ENCODE data around the gene ARL3.

ARL3 gene

DNA sequence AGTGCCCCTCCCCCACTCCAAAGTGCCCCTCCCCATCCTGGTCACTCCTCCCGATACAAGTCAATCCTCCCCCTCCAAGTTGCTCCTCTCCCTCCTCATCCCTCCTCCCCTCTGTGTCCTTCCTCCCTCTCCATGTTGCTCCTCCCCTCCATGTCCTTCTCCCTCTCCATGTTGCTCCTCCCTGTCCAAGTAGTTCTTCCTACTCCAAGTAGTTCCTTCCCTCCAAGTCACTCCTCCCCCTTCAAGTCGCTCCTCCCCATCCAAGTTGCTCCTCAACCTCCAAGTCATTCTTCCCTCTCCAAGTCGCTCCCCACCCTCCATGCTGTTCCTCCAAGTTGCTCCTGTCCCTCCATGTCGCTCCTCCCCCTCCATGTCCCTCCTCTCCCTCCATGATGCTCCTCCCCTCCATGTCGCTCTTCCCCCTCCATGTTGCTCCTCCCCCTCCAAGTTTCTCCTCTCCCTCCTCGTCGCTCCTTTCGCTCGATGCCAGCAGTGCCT lies 20.9 kb upstream of the ARL3 start:
- DNase-seq (ENCODE audit: low spot score) = no peak
- TF ChIP-seq, protein P1, sequence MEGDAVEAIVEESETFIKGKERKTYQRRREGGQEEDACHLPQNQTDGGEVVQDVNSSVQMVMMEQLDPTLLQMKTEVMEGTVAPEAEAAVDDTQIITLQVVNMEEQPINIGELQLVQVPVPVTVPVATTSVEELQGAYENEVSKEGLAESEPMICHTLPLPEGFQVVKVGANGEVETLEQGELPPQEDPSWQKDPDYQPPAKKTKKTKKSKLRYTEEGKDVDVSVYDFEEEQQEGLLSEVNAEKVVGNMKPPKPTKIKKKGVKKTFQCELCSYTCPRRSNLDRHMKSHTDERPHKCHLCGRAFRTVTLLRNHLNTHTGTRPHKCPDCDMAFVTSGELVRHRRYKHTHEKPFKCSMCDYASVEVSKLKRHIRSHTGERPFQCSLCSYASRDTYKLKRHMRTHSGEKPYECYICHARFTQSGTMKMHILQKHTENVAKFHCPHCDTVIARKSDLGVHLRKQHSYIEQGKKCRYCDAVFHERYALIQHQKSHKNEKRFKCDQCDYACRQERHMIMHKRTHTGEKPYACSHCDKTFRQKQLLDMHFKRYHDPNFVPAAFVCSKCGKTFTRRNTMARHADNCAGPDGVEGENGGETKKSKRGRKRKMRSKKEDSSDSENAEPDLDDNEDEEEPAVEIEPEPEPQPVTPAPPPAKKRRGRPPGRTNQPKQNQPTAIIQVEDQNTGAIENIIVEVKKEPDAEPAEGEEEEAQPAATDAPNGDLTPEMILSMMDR (IDR thresholded peaks at IDR 0.05; ENCODE audit: borderline replicate concordance, control extremely low read depth, extremely low read depth, insufficient read depth, missing control alignments) = no peak
- in situ Hi-C loops (cut with MboI; ENCODE audit: low sequenced_read_pairs, unreplicated experiment) = no loop called here

DNA sequence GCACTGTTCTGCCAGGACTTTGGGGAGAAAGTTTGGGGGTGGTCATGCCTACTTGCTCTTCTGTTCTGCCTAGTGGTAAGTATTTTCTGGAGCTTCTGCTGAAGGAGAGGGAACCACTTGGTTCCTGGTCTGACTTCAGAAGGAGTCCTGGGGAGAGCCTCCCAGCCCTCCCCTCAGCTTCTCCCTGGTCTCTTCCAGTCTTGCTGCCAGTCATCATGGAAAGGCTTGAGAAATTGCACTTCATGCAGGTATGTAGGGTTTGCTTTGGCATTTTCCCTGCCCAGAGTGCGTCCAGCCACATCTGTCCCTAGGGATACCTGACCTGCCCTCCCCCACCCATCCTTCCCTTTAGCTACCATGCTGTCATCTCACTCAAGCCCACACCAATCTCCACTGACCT lies 18.5 kb upstream of the ARL3 start:
- in situ Hi-C loops (cut with MboI; ENCODE audit: low sequenced_read_pairs, unreplicated experiment) = no loop called here
- TF ChIP-seq, protein P1 (IDR thresholded peaks at IDR 0.05; ENCODE audit: borderline replicate concordance, control extremely low read depth, extremely low read depth, insufficient read depth, missing control alignments) = no peak
- DNase-seq (ENCODE audit: low spot score) = no peak

DNA sequence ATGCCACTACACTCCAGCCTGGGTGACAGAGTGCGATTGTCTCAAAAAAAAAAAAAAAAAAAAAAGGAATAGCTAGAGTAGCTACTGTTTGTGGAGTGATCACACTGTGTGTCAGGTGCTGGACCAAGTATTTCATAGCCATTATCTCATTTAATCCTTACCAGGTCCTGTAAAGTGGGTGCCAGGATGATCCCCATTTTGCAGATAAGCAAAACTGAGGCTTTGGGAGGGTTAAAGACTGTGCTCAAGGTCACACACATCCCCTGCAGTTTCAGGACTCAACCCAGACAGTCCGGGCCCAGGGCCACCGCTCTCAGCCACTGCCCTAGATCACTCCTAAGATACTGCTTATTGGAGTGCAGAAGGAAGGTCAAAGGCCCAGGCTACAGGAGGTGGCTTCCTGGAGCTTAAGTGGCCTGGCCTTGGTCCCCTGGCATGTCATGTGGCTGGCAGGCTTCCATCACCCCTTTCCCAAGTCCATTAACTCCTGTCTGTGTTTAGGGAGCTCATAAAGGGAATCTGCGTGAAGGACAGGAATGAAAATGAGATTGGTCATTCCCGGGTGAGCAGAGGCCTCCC lies 17.1 kb upstream of the ARL3 start:
- TF ChIP-seq, protein P1 (IDR thresholded peaks at IDR 0.05; ENCODE audit: borderline replicate concordance, control extremely low read depth, extremely low read depth, insufficient read depth, missing control alignments) = no peak
- no peak for DNase-seq (ENCODE audit: low spot score)
- in situ Hi-C loops (cut with MboI; ENCODE audit: low sequenced_read_pairs, unreplicated experiment) = no loop called here

DNA sequence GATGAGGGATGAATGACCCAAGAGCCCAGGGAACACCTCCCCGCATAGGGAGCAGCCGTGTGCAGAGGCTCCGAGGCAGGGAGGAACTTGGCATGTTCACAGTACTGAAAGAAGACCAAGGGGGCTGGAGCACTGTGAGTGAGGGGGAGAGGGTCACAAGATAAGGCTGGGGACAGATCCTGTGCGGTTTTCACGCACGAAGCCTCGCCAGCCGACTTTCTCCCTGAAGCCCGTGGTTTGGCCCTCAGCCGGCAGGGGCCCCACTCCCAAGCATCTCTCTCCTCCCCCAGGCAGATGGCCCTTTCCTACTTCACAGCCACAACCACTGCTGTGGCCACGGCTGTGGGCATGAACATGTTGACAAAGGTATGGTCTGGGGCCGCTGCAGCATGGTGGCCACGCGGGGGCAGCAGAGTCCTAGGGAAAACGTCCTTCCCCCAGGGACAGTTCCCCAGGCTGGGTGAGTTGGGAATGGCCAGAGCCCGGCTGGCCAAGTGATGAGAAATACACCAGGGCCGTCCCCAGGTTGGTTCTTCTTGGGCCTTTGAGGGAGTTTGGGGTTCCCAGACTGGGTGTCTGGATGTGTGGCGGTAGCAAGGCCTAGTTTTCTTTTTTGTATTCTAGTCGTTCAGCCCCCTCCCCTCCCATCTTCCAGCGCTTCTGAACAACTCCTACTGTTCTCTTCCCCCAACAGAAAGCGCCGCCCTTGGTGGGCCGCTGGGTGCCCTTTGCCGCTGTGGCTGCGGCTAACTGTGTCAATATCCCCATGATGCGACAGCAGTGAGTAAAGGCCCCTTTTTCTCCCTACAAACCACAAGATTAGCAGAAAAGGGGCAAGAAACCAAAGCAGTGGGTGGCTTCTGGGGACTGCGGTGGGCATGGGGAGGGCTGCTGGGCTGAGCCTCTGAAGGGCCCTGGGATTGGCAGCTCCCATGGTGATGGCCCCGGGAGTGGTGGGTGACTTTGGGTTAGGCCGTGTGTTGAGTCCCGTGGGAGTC lies 15.1 kb upstream of the ARL3 start:
- in situ Hi-C loops (cut with MboI; ENCODE audit: low sequenced_read_pairs, unreplicated experiment) = loop anchor here (10.0 kb wide), 1 partner anchor 175 kb away; no protein-coding TSS in a partner anchor
- peak; percentile 81 for DNase-seq (ENCODE audit: low spot score)
- TF ChIP-seq, protein P1 (IDR thresholded peaks at IDR 0.05; ENCODE audit: borderline replicate concordance, control extremely low read depth, extremely low read depth, insufficient read depth, missing control alignments) = peak; percentile 92

DNA sequence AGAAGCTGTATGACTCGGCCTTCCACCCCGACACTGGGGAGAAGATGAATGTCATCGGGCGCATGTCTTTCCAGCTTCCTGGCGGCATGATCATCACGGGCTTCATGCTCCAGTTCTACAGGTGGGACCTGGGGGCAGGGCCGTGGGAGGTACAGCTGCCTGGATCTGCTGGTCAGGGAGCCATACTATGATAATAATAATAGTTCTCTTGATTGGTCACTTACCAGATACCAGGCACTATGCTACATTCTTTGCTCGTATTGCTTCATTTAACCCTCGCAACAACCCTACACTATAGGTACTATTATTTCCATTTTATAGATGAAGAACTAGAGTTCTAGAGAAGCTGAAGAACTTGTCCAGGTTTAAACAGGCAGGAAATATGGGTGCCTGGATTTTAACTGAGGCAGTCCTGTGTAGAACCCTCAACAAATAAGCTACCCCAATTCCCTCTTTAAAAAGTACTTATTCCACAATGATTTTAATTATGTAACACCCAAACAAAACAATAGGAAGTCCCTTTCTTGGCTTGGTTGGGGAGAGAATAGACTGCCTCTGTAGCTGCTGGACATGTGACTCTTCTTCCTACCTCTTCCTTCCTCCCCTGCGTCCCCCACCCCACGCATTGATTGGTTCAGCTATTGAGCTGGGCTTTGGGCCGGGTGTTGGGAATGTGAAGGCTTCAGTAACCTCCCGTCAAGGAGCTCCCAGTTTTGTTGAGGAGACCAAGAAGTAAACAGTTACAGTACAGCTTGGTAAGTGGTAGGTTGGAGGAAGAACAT lies 13.0 kb upstream of the ARL3 start:
- in situ Hi-C loops (cut with MboI; ENCODE audit: low sequenced_read_pairs, unreplicated experiment) = loop anchor here (10.0 kb wide), 1 partner anchor 178 kb away; no protein-coding TSS in a partner anchor

More for the DNA sequence above, 13.0 kb upstream of the ARL3 start:
- TF ChIP-seq, protein P1 (IDR thresholded peaks at IDR 0.05; ENCODE audit: borderline replicate concordance, control extremely low read depth, extremely low read depth, insufficient read depth, missing control alignments) = no peak
- no peak for DNase-seq (ENCODE audit: low spot score)

Measured in GM13976 (cell line).